HUES48 (cell line): ENCODE results near the gene CDKN2D.
"Not testable (repeated sequence)": the region's sequence is repeated elsewhere in the genome, so short reads cannot be mapped to it uniquely, and the experiment has no call there.

Experiments
- H3K27ac ChIP-seq: one replicate; pipeline ENCODE4 v1.7.0; 2013; ENCODE audit warnings: low read depth, low read length, inconsistent platforms
- H3K27me3 ChIP-seq: 2 replicates; pipeline ENCODE4 v1.6.1; 2013; ENCODE audit warnings: mild to moderate bottlenecking, low read length; ENCODE audit not compliant: control insufficient read depth, insufficient read depth
- H3K36me3 ChIP-seq: 2 replicates; pipeline ENCODE4 v1.6.1; 2013; ENCODE audit warnings: low read length; ENCODE audit not compliant: control insufficient read depth, insufficient read depth
- H3K4me1 ChIP-seq: 2 replicates; pipeline ENCODE4 v1.6.1; 2013; ENCODE audit warnings: mild to moderate bottlenecking, low read length; ENCODE audit not compliant: control insufficient read depth, insufficient read depth
- H3K4me3 ChIP-seq: 2 replicates; pipeline ENCODE4 v1.5.1; 2013; ENCODE audit warnings: mild to moderate bottlenecking, low read depth, low read length
- H3K9ac ChIP-seq: 2 replicates; pipeline ENCODE4 v1.6.1; 2013; ENCODE audit warnings: mild to moderate bottlenecking, low read depth, low read length, moderate library complexity
- H3K9me3 ChIP-seq: 2 replicates; pipeline ENCODE4 v1.6.1; 2013; ENCODE audit warnings: low read length; ENCODE audit not compliant: control insufficient read depth, insufficient read depth

Gene CDKN2D

GRCh38 chr19:10562609-10563008 lies 6.2 kb downstream of the CDKN2D start:
- Histone ChIP-seq H3K27me3 (peaks cover 10% of the 10 kb centered on the region), H3K27ac (no peak overlapping the region), H3K4me1 (peaks cover 6% of the 10 kb centered on the region), H3K36me3 (peaks cover 45% of the 10 kb centered on the region), H3K4me3 (no peak overlapping the region), H3K9ac (no peak overlapping the region), H3K9me3 (no peaks in the 10 kb centered on the region)

GRCh38 chr19:10560154-10560553 lies 8.6 kb downstream of the CDKN2D start:
- no peaks in the 10 kb centered on the region for H3K9me3 ChIP-seq
- peaks cover 68% of the 10 kb centered on the region for H3K36me3 ChIP-seq
- no peaks in the 10 kb centered on the region for H3K27me3 ChIP-seq
- H3K4me1 ChIP-seq: peaks cover 5% of the 10 kb centered on the region; the same call in 1 of the 2 replicates
- no peak overlapping the region for H3K9ac ChIP-seq
- no peak overlapping the region for H3K4me3 ChIP-seq
- H3K27ac ChIP-seq: no peak overlapping the region

- Histone ChIP-seq H3K9ac (no peak overlapping the region), H3K36me3 (peaks cover 88% of the 10 kb centered on the region), H3K9me3 (no peaks in the 10 kb centered on the region), H3K4me3 (no peak overlapping the region), H3K27me3 (no peaks in the 10 kb centered on the region), H3K4me1 (no peaks in the 10 kb centered on the region), H3K27ac (no peak overlapping the region)
These were observed 11.1 kb downstream of the CDKN2D start for GRCh38 chr19:10557603-10558197.

- Histone ChIP-seq H3K27me3 (no peaks in the 10 kb centered on the region), H3K27ac (no peak overlapping the region), H3K4me1 (no peaks in the 10 kb centered on the region), H3K4me3 (no peak overlapping the region), H3K36me3 (peaks cover 80% of the 10 kb centered on the region), H3K9ac (no peak overlapping the region), H3K9me3 (no peaks in the 10 kb centered on the region)
These were observed 13.2 kb downstream of the CDKN2D start for GRCh38 chr19:10555610-10555973.

- Histone ChIP-seq H3K36me3 (peaks cover 79% of the 10 kb centered on the region), H3K9me3 (no peaks in the 10 kb centered on the region), H3K4me1 (no peaks in the 10 kb centered on the region), H3K9ac (no peak overlapping the region), H3K4me3 (no peak overlapping the region), H3K27ac (no peak overlapping the region), H3K27me3 (no peaks in the 10 kb centered on the region)
These were observed 13.8 kb downstream of the CDKN2D start for GRCh38 chr19:10554760-10555609.

GRCh38 chr19:10553943-10554381 lies 14.8 kb downstream of the CDKN2D start:
- no peak overlapping the region for H3K27ac ChIP-seq
- H3K36me3 ChIP-seq: peaks cover 75% of the 10 kb centered on the region
- H3K4me1 ChIP-seq: no peaks in the 10 kb centered on the region
- no peaks in the 10 kb centered on the region for H3K9me3 ChIP-seq
- H3K4me3 ChIP-seq: no peak overlapping the region
- no peak overlapping the region for H3K9ac ChIP-seq
- H3K27me3 ChIP-seq: no peaks in the 10 kb centered on the region

GRCh38 chr19:10553087-10553667 lies 15.6 kb downstream of the CDKN2D start:
- Histone ChIP-seq H3K27me3 (no peaks in the 10 kb centered on the region), H3K27ac (no peak overlapping the region), H3K4me1 (no peaks in the 10 kb centered on the region), H3K4me3 (no peak overlapping the region), H3K36me3 (peaks cover 78% of the 10 kb centered on the region), H3K9ac (no peak overlapping the region), H3K9me3 (no peaks in the 10 kb centered on the region)

GRCh38 chr19:10552510-10553053 lies 16.2 kb downstream of the CDKN2D start:
- Histone ChIP-seq H3K4me3 (no peak overlapping the region), H3K36me3 (peaks cover 73% of the 10 kb centered on the region), H3K4me1 (no peaks in the 10 kb centered on the region), H3K9ac (no peak overlapping the region), H3K9me3 (no peaks in the 10 kb centered on the region), H3K27ac (no peak overlapping the region), H3K27me3 (no peaks in the 10 kb centered on the region)

- no peak overlapping the region for H3K9ac ChIP-seq
- H3K27ac ChIP-seq: no peak overlapping the region
- H3K27me3 ChIP-seq: no peaks in the 10 kb centered on the region
- H3K4me1 ChIP-seq: no peaks in the 10 kb centered on the region
- H3K4me3 ChIP-seq: no peak overlapping the region
- peaks cover 72% of the 10 kb centered on the region for H3K36me3 ChIP-seq
- no peaks in the 10 kb centered on the region for H3K9me3 ChIP-seq
These were observed 17.0 kb downstream of the CDKN2D start for GRCh38 chr19:10551698-10552301.

GRCh38 chr19:10551006-10551405 lies 17.8 kb downstream of the CDKN2D start:
- H3K9ac ChIP-seq, H3K9me3 ChIP-seq, H3K4me3 ChIP-seq, H3K4me1 ChIP-seq, H3K27me3 ChIP-seq, H3K27ac ChIP-seq: not testable (repeated sequence)
- peaks cover 68% of the 10 kb centered on the region for H3K36me3 ChIP-seq
